HG03378 (cell line): ENCODE results near the gene MKLN1.
A peak's percentile ranks its signal among the peaks of the same experiment; 100 is the strongest.
"Not testable (repeated sequence)": the region's sequence is repeated elsewhere in the genome, so short reads cannot be mapped to it uniquely, and the experiment has no call there.

Experiments
- ATAC-seq: cut with Tn5 transposase; IDR thresholded peaks from one replicate; pipeline ENCODE4 v1.9.1; 2021; ENCODE audit warnings: mild to moderate bottlenecking, moderate library complexity; ENCODE audit not compliant: unreplicated experiment

MKLN1 gene

GRCh38 chr7:131307627-131308026, 20.0 kb upstream of the MKLN1 start:
- ATAC-seq: no peak

- ATAC-seq: no peak
These were observed 14.8 kb upstream of the MKLN1 start for GRCh38 chr7:131312838-131313237.

- ATAC-seq: no peak
These were observed 7.1 kb upstream of the MKLN1 start for GRCh38 chr7:131320603-131321002.

GRCh38 chr7:131321656-131322055, 6.0 kb upstream of the MKLN1 start:
- ATAC-seq: no peak

- no peak for ATAC-seq
These were observed 5.6 kb upstream of the MKLN1 start for GRCh38 chr7:131322061-131322460.

GRCh38 chr7:131322861-131323260, 4.8 kb upstream of the MKLN1 start:
- no peak for ATAC-seq

GRCh38 chr7:131325179-131325840, 2.4 kb upstream of the MKLN1 start:
- ATAC-seq: no peak

GRCh38 chr7:131326576-131326975, 1.1 kb upstream of the MKLN1 start:
- no peak for ATAC-seq

- ATAC-seq: peak; percentile 7
These were observed 539 bp upstream of the MKLN1 start for GRCh38 chr7:131327049-131327625.

- no peak for ATAC-seq
These were observed 900 bp downstream of the MKLN1 start for GRCh38 chr7:131328377-131329175.

- no peak for ATAC-seq
These were observed 1.5 kb downstream of the MKLN1 start for GRCh38 chr7:131329176-131329570.

GRCh38 chr7:131330299-131330698, 2.6 kb downstream of the MKLN1 start:
- no peak for ATAC-seq

- ATAC-seq: no peak
These were observed 4.1 kb downstream of the MKLN1 start for GRCh38 chr7:131331806-131332205.

GRCh38 chr7:131332729-131333128, 5.1 kb downstream of the MKLN1 start:
- ATAC-seq: not testable (repeated sequence)

GRCh38 chr7:131335639-131336381, 8.1 kb downstream of the MKLN1 start:
- ATAC-seq: no peak

GRCh38 chr7:131336956-131337355, 9.3 kb downstream of the MKLN1 start:
- no peak for ATAC-seq

GRCh38 chr7:131338173-131338572, 10.5 kb downstream of the MKLN1 start:
- ATAC-seq: no peak

- no peak for ATAC-seq
These were observed 11.2 kb downstream of the MKLN1 start for GRCh38 chr7:131338691-131339390.

- no peak for ATAC-seq
These were observed 14.0 kb downstream of the MKLN1 start for GRCh38 chr7:131341690-131342089.

GRCh38 chr7:131342864-131343442, 15.3 kb downstream of the MKLN1 start:
- ATAC-seq: no peak
